DMS114 treated with DMSO at 0.1 percent for 48 hours (cell line): ENCODE data around the gene UBL4A.
"Not testable (repeated sequence)": the region's sequence is repeated elsewhere in the genome, so short reads cannot be mapped to it uniquely, and the experiment has no call there.

Source experiments
- DNase-seq: peaks from one replicate; lab custom pipeline; 2025; ENCODE audit not compliant: unreplicated experiment; lab: John Stamatoyannopoulos, UW

The UBL4A gene

DNA sequence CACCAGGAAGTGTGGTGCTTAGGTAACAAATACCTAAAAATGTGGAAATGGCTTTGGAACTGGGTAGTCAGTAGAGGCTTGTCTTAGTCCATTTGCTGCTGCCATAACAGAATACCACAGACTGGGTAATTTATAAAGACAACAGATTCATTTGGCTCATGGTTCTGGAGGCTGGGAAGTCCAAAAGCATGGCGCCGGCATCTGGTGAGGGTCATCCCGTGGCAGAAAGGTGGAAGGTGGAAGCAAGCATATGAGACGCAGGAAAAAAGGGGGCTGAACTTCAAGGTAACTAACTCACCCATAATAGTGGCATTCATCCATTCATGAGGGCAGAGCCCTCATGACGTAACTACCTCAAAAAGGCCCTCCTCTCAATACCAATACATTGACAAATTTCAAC lies 23.0 kb upstream of the UBL4A start:
- DNase-seq, result no peak

DNA sequence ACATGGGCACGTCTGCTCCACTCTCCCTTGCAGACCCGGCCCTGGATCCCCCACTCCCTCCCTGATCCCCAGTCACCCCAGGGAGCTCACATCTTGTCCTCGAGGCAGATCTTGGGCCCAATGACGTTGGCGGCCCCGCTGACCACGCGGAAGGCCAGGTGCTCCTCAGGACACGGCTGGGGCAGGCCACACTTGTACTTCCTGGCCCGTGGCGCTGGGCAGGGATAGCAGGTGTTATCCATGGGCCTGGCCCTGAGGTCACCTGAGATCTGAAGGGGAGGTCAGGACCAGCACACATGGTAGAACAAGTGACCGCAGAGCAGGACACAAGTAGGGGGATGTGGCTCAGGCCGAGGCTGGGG lies 21.9 kb upstream of the UBL4A start:
- no peak for DNase-seq

DNA sequence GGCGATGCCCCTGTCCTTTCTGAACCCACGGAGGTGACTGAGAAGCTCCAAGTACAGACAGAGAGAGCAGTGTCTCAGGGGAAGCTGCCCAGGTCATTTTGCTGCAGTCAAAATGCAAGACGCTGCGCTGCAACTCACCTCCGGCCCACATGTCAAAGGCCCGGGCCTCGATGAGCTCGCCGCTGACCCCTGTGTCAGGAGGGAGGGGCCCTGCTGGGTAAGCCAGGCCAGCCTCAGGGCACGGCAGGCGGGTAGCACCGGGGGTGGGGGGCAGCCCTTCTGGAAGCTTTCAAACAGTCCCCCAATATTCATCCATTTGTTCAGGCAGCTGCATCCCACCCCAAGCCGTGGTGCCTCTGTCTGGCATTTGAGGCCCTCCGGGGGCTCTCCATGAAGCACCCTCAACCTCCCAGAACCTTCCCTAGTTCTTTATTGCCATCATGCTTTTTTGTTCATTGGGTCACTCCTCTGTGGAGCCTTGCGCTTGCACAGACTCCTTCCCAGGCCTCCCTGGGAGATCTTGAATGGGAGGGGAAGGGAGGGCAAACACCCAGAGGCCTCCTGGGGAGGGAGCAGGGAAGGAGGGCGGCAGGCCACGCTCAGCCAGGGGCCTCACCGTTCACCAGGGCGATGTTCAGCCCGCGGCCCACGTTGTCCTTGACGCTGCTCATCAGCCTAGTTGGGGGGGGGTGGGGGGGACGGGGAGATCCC lies 21.4 kb upstream of the UBL4A start:
- DNase-seq, result no peak

DNA sequence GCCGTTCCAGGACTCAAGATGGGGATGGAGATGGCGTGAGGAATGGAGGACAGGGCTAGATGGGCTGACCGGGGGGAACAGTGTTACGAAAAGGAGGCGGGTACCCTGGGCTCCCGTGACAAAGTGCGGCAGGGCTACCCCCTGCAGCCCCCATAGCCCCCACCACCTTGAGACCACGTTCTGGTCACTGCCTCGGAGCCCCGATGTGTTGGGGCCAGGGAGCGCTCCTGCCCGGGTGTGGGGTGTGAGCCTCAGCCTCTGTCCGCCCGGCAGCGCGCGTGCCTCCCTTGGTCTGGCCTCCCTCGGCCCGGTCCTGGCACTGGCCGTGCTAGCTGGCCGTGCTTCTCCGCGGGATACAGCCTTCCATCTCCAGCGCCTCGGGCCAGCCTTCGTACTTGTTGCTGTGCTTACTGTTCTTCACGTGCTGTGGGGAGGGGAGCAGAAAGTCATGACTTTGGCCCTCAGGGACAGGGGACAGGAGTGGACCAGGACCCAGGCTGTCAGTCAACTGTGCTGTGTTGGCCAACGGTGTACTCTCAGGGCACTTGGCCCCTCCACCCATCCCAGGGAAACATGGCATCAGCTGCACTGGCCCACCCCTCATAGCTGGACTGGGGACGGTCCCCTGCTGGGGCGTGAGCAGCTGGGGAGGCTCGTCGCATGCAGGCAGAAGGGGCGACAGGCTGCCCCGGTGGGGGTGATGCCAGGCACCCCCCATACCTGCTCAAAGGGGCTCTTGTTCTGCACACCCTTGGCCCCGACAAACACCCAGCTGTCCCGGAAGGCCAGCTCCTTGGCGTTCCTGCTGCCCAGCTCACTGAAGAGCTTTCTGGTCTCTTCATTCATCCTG lies 20.3 kb upstream of the UBL4A start:
- DNase-seq, result no peak

DNA sequence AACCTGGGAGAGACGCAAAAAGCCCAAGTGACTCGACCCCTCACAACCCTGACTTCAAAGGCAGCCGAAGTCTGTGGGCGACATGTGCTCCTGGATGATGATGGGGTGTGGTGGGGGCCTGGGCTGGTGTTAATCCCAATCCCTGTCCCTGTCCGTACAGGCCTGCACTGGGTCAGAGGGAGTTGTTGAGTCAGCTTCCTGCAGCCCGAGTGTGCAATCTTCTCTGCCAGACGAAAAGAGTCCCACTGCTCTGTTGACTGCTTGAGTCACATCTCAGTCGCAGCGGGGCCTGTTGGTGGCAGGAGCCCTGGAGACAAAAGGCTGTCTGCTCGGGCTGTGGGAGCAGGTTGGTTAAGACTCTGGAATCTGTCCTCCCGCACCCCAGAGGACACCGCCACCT lies 19.3 kb upstream of the UBL4A start:
- no peak for DNase-seq

DNA sequence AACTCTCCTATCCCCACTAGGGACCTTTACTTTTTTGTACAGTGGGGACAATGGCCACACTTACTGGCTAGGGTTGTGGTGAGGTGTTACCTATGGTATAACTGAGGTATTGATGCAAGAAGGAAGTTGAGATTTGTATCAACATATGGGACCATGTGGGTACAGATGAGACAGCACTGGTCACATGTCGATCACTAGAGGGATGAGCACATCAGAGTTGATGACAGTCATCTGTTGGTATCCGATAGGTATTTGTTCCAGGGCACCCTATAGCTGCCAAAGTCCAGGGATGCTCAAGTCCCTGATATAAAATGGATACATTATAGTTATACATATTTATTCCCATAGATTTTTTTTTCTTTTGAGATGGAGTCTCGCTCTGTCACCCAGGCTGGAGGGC lies 16.6 kb upstream of the UBL4A start:
- DNase-seq, result no peak

DNA sequence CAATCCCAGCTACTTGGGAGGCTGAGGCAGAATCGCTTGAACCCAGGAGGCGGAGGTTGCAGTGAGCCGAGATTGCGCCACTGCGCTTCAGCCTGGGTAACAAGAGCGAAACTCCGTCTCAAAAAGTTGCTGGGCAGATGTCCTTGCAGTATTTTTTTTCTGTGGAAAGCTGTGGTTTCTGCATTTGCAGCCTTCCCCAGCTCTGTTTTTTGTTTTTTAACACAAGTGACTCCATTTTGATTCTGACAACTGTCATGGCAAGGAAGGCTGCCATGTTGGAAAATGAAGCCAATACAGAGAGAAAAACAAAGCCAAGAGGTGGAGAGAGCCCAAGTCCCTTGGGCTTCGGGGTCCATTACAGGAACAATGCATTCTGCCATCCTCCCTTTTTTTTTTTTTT lies 15.7 kb upstream of the UBL4A start:
- no peak for DNase-seq

DNA sequence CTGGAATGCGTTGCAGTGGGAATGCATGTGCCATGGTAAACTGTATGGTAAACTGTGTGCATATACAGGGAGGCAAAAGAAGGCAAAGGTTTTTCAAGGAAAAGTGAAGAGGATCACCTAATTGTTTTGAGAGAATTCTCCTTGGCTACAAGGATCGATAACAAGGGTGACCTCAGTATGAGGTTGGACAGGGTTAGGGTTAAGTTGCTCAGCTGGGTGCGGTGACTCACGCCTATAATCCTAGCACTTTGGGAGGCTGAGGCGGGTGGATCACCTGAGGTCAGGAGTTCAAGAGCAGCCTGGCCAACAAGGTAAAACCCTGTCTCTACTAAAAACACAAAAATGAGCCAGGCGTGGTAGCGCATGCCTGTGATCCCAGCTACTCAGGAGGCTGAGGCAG lies 15.0 kb upstream of the UBL4A start:
- DNase-seq, result not testable (repeated sequence)

DNA sequence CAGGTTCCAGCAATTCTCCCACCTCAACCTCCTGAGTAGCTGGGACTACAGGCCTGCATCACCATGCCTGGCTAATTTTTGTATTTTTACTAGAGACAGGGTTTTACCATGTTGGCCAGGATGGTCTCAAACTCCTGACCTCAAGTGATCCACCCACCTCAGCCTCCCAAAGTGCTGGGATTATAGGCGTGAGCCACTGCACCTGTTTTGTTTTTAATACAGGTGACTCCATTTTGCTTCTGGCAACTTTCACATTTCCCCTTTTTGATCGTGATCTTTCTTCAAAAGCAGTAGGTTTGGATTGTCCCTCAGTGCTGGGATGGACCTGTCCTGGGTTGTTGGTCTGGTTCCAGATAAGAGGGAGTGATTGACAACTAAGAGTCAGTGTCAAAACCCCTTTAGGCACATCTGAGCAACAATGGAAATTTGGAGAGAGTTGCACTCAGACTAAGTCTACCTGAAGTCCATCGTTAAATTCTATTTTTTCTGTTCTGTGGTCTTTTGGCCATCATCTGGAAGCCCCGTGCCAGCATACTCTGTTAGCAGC lies 10.2 kb upstream of the UBL4A start:
- not testable (repeated sequence) for DNase-seq

DNA sequence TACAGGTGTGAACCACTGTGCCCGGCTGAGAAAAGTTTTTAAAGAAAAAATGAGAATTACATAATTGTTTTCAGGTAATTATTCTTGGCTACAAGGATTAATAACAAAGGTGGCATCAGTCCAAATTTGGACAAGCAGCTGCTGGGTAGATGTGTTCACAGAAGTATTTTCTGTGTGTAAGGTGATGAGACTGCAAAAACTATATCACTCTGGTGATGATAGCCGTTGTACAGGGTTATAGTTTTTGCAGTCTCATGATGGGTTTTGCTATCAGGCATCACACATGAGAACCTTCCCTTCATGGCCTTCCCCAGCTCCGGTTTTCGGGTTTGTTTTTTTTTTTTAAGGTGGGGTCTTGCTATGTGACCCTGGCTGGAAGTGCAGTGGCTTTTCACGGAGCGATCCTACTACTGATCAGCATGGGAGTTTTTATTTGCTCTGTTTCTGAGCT lies 9.1 kb upstream of the UBL4A start:
- DNase-seq, result no peak

DNA sequence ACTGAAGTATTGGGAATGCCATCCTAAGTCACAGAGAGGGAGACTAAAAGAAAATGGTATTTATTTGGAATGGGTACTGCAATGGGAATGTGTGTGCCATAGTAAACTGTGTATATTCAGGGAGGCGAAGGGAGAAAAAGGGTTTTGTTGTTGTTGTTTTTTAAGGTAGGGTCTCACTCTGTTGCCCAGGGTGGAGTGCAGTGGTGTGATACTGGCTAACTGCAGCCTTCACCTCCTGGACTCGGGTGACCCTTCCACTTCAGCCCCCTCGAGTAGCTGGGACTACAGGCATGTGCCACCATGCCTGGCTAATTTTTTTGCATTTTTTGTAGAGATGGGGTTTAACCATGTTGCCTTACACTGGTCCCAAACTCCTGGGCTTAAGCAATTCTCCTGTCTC lies 8.3 kb upstream of the UBL4A start:
- no peak for DNase-seq

DNA sequence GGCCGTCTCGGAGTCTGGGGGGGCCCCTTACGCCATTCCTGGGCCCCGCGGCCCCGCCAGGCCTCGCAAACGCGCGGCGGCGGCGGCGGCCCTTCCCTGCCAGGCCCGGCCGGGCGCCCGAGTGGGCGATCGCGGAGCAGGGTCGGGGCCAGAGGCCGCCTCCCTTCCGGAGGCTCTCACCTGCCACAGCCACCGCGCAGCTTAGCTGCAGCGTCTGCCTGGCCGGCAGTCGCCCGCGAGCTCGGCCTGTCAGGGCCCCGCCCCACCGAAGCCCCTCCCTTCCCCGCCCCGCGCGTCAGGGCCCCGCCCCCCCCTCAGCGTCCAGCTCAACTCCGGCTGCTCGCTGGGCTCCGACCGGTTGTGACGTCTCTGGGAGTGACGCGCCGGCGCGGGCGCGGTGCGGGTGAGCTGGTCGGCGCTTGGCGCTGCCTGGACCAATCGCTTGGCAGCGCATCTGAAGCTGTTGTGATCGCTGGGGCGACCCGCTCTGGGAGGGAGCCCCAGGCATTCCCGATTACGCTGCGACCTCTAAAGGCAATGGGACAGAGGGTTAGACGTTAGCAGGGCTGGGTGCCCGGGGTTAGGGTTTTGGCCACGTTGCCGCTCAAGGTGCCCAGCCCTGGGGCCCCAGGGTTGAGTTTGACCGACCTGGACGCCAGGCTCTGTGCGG lies 4.1 kb upstream of the UBL4A start, which contains the start of gene SLC10A3:
SLC10A3 (minus strand) TSS at position 216 of the 670 bp plus-strand sequence. CDS start 1,689 bp downstream, outside the sequence.
- peak; percentile 56 for DNase-seq

DNA sequence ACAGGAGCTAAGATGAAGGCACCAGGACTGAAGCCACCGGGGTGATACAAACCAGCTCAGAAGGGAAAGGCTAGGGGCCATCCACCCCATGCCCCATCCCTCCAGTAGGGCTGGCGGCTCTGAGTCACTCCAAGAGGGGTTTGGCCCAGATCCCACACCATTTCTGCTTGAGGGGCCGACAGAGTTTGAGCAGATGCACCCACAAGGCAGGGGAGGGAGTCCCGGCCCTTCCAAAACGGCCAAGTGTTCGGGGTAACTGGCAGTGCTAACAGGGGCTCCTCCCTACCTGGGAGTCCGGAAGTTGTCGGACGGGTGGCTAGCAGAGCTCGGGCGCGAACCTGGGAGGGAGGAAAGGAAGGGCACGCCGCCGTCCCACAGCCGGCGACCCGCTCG lies 3.6 kb upstream of the UBL4A start:
- no peak for DNase-seq

DNA sequence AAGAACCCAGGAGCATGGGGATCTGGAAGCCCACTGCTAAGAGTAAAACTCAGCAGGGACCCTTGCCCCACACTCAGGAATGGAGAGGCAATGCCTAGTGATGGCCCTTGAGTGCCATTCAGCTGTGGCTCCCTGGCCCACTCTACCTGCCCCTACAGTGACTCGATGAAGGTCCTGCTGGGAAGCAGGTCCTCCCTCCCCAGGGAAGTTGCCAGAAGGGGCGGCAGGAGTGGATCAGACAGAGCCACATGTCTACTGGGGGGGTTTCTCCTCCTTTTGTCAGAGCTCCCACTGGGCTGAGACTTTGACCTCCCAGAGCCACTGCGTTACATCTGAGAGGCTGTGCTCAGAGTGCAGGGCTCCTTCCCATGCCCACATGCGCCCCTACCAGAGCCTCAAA lies 2.8 kb upstream of the UBL4A start:
- no peak for DNase-seq

DNA sequence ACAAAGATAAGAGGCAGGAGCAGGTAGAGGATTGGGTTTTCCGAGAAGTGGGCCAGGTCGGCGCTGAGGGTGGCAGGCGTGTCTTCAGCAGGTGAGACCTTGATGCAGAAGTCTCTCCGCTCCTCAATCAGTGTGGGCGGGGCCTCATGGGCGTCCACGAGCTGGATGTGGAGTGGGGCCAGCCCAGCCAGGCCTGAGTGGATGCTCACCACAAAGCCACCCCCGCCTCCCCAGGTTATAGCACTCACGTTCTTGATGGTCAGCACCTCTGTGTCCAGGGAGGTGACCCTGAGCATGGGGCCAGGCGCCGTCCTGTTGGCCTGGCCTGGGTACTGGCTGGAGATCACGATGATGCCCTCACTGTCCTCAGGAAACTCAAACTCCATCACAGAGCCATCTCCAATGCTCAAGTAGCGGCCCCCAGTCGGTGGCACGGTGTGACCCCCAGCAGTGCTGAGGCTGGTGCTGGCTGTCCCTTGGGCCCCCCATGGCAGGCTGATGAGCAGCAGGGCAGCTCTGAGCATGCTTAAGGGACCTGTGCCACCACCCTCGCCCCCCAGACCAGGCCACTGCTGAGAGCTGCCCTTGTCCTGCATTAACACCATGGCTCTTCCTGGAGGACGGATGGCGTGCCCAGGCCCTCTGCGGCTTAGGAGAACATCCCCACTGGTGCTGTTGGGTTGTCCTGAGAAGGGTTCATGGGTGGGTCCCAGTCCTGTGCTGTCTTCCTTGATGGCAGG lies 2.1 kb upstream of the UBL4A start:
- DNase-seq, result no peak

DNA sequence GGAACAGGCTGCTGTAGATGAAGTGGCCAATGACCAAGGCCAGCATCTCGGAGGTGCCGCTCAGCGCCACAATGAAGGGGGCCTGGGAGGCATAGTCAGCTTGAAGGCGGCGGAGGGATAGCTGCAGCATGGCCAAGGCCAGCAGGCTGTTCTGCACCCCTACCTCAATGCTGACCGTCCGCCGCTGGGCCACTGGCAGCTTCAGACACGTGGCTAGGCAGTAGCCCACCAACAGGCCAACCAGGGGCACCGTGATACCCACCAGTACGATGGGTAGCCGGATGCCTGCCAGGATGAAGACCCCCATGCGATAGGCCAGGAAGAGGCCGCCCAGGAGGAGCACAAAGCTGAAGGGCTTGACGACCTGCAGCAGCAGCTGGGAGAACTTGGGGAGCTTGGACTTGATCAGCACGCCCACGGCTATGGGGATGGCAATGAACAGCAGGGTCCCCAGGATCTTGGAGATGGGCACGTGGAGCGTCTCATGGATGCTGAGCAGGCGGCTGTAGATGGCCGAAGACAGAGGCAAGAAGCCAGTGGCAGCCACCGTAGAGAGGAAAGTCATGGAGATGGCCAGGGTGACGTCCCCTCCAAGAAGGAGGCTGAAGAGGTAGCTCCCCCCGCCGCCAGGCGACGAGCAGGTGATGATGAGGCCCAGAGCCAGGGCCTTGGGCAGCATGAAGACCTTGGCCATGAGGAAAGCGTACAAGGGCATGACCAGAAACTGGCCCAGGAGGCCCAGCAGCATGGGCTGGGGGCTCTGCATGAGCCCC lies 1.3 kb upstream of the UBL4A start:
- DNase-seq, result no peak

DNA sequence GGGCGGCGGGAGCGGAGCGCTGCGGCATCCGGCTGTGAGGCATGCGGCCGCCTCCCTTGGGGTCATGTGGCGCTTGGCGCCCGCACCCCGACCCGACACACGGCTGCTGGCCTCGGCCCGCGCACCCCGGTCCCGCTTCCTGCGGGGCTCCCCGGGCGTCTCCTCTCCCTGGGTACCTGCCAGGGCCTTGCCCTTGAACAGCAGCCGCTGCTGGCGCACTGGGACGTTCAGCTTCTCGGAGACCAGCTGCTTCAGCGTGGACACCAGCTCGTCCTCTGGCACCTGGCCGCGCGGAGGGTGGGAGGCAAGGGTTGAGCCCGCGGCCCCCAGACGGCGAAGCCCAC lies 391 bp downstream of the UBL4A start:
- no peak for DNase-seq

DNA sequence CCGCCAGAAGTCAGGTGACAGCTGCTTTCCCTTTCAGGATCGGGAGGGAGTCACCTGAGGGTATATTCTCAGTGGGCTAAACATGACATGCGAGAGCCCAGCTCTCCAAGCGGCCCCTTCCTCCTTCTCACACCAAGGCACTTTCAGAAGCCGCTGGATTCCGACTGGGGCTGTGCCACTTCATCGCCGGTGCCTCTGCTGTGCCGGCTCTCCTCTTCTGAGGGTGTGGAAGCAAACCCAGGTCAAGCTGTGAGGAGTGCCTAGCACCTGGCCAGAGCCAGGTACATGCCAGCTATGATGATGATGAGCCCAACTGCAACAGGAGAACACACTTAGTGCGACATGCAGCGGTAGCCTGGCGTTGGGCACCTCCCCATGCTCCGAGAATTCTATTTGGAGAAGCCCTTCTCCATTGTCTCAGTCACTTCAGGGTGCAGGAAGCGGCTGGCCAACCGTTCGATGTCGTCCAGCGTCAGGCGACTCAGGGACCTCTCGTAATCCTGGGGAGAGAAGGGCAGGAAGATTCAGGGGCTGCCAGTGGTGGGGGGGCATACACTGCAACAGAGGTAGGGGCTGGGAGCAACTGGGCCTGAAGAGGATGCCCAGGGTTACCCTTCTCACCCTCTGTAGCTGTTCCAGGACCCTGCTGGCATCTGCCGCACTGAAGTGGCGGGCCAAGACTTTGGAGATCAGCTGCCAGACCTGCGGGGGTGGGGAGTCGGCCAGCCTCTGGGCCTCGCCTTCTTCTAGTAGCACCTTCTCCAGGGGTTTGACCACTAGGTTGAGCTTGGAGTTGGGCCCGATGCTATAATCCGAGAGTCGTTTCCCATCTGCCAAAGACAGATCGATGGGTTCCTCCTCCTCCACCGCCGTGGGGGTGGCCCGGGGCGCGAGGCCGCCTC lies 1.0 kb downstream of the UBL4A start:
- no peak for DNase-seq
